DOHH2 (cell line): Measurements from ENCODE around the gene PRSS3.

Source experiments
- EZH2phosphoT487 ChIP-seq: fragments of 200-600 bp; sonication (generic); IDR thresholded peaks from 2 replicates; pipeline ENCODE4 v1.6.1; 2017; ENCODE audit warnings: borderline replicate concordance, mild to moderate bottlenecking, antibody characterized with exemption, low read length, moderate library complexity, mixed read lengths
- TF ChIP-seq, protein P1 (sequence below): fragments of 200-600 bp; sonication (generic); IDR thresholded peaks from one replicate; pipeline ENCODE4 v1.5.1; 2014; ENCODE audit warnings: antibody characterized with exemption, mild to moderate bottlenecking, low read depth, low read length; ENCODE audit not compliant: poor library complexity, severe bottlenecking

DNA sequence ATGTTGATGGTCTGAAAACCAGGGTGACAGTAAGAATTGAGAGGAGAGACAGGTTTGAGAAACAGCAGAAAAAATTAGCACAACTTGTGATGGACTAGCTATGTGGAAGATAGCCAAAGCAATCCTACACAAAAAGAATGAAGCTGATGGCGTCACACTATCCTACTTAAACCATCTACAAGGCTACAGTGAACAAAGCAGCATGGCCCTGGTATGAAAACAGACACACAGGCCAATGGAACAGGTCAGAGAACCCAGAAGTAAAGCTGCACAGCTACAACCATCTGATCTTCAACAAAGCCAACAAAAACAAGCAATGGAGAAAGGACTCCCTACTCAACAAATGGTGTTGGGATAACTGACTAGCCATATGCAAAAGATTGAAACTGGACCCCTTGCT lies 14.1 kb downstream of the PRSS3 start:
- TF ChIP-seq, protein P1, sequence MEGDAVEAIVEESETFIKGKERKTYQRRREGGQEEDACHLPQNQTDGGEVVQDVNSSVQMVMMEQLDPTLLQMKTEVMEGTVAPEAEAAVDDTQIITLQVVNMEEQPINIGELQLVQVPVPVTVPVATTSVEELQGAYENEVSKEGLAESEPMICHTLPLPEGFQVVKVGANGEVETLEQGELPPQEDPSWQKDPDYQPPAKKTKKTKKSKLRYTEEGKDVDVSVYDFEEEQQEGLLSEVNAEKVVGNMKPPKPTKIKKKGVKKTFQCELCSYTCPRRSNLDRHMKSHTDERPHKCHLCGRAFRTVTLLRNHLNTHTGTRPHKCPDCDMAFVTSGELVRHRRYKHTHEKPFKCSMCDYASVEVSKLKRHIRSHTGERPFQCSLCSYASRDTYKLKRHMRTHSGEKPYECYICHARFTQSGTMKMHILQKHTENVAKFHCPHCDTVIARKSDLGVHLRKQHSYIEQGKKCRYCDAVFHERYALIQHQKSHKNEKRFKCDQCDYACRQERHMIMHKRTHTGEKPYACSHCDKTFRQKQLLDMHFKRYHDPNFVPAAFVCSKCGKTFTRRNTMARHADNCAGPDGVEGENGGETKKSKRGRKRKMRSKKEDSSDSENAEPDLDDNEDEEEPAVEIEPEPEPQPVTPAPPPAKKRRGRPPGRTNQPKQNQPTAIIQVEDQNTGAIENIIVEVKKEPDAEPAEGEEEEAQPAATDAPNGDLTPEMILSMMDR, result no peak
- no peak for TF ChIP-seq EZH2phosphoT487
